ENCODE measurements around the gene TBCK.

DNA sequence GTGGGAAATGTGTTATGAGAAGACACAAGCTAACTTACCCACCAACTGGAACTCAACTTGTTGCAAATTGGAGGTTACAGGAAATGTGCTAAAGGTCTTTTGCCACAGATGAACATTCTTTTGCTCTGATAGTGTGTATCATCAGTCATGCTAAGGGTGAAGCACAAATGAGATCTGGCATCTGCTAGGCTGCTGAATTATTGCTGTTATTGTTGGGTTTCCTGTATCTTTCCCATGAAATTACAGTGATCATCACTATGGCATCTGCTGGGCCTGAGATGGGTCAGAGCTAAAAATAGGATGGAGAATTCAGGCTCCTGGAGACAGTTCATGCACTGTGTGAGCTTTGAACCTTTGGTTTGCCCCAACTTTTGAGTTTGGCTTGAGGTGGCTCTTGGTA, 296.2 kb downstream of the TBCK start:
- no peak for TF ChIP-seq CTCF (IDR thresholded peaks at IDR 0.05)
- TF ChIP-seq POLR2A (IDR thresholded peaks at IDR 0.05) = no peak
- no peak for TF ChIP-seq EP300 (IDR thresholded peaks at IDR 0.05)
